Activated CD8-positive, alpha-beta T cell treated with anti-CD3 and anti-CD28 coated beads for 36 hours (primary cell): ENCODE measurements around the gene CPA1. TPM values are rescaled to one million over a fixed set of nuclear protein-coding genes. Genes with fewer than 3 reads are reported as not detected.

Source experiments
- ATAC-seq: fragments of 200-7000 bp; cut with Tn5 transposase; one replicate; pipeline ENCODE4 v1.10.0; 2021; ENCODE audit warnings: mild to moderate bottlenecking, moderate library complexity
- CTCF ChIA-PET: fragments of 350-600 bp; sonication (Branson Sonifier 250); formaldehyde crosslinking; loops from one replicate; lab custom pipeline; 2021; ENCODE audit warnings: antibody characterized with exemption; lab: Charles Lee
- POLR2A ChIA-PET: fragments of 350-600 bp; sonication (Branson Sonifier 250); formaldehyde crosslinking; loops from one replicate; lab custom pipeline; 2021; ENCODE audit warnings: antibody characterized with exemption; lab: Charles Lee
- DNase-seq: peaks from one replicate; pipeline ENCODE4 v3.0.0-alpha.2; 2020
- H3K27ac Mint-ChIP-seq: one replicate; pipeline ENCODE4 v1.8.0; 2021; ENCODE audit warnings: mild to moderate bottlenecking, mixed read lengths
- H3K27me3 Mint-ChIP-seq: one replicate; pipeline ENCODE4 v1.8.0; 2021; ENCODE audit warnings: mixed read lengths
- H3K36me3 Mint-ChIP-seq: one replicate; pipeline ENCODE4 v1.8.0; 2021; ENCODE audit warnings: low read depth, mixed read lengths
- H3K4me1 Mint-ChIP-seq: one replicate; pipeline ENCODE4 v1.8.0; 2021; ENCODE audit warnings: low read depth, mixed read lengths
- H3K4me3 Mint-ChIP-seq: one replicate; pipeline ENCODE4 v1.8.0; 2021; ENCODE audit warnings: mild to moderate bottlenecking, moderate library complexity, mixed read lengths
- H3K9me3 Mint-ChIP-seq: one replicate; pipeline ENCODE4 v1.8.0; 2021; ENCODE audit warnings: mixed read lengths
- intact Hi-C: fragments of 100-400 bp; cut with micrococcal nuclease; formaldehyde crosslinking; loops from one replicate; pipeline ENCODE4 v1.10.0; 2022
- total RNA-seq, 2 experiments: library from RNA; stranded (reverse); gene quantifications; one replicate each; pipeline ENCODE4 v1.2.3, GENCODE V29; 2021
- TF ChIP-seq, protein P1 (sequence below): fragments of 200-600 bp; IDR thresholded peaks from one replicate; pipeline ENCODE4 v1.8.0; 2022; ENCODE audit warnings: antibody characterized with exemption, mild to moderate bottlenecking

The CPA1 gene
- total RNA-seq, 2 experiments from 2014 or later: not detected

GRCh38 chr7:130397758-130398073, 17.4 kb downstream of the CPA1 start:
- H3K36me3 Mint-ChIP-seq: peaks cover 31% of the 10 kb centered on the region
- no peak overlapping the region for H3K27ac Mint-ChIP-seq
- peaks cover 26% of the 10 kb centered on the region for H3K4me1 Mint-ChIP-seq
- no peaks in the 10 kb centered on the region for H3K9me3 Mint-ChIP-seq
- no peak overlapping the region for H3K4me3 Mint-ChIP-seq
- no peaks in the 10 kb centered on the region for H3K27me3 Mint-ChIP-seq
- ChIA-PET CTCF (interaction anchor here (1.2 kb wide), 1 partner anchor 14 kb away, joined by 3 read pairs; no protein-coding TSS in a partner anchor), POLR2A (interaction anchor here (0.9 kb wide), 1 partner anchor 49 kb away, joined by 3 read pairs; no protein-coding TSS in a partner anchor)
- no peak for ATAC-seq
- no peak for DNase-seq
- TF ChIP-seq, protein P1, sequence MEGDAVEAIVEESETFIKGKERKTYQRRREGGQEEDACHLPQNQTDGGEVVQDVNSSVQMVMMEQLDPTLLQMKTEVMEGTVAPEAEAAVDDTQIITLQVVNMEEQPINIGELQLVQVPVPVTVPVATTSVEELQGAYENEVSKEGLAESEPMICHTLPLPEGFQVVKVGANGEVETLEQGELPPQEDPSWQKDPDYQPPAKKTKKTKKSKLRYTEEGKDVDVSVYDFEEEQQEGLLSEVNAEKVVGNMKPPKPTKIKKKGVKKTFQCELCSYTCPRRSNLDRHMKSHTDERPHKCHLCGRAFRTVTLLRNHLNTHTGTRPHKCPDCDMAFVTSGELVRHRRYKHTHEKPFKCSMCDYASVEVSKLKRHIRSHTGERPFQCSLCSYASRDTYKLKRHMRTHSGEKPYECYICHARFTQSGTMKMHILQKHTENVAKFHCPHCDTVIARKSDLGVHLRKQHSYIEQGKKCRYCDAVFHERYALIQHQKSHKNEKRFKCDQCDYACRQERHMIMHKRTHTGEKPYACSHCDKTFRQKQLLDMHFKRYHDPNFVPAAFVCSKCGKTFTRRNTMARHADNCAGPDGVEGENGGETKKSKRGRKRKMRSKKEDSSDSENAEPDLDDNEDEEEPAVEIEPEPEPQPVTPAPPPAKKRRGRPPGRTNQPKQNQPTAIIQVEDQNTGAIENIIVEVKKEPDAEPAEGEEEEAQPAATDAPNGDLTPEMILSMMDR: no peak
- intact Hi-C loops: no loop called here

- ChIA-PET POLR2A (no interaction called here), CTCF (interaction anchor here (0.5 to 1.2 kb wide), 2 partner anchors 13 to 240 kb away, joined by 3 to 4 read pairs; no protein-coding TSS in a partner anchor)
- Mint-ChIP-seq H3K4me3 (no peak overlapping the region), H3K9me3 (no peaks in the 10 kb centered on the region), H3K36me3 (peaks cover 36% of the 10 kb centered on the region), H3K27ac (no peak overlapping the region), H3K4me1 (peaks cover 19% of the 10 kb centered on the region), H3K27me3 (no peaks in the 10 kb centered on the region)
- intact Hi-C loops: no loop called here
- ATAC-seq: no peak
- TF ChIP-seq, protein P1: no peak
- no peak for DNase-seq
These were observed 18.3 kb downstream of the CPA1 start for GRCh38 chr7:130398526-130399090.

- no peak for DNase-seq
- Mint-ChIP-seq H3K4me1 (peaks cover 7% of the 10 kb centered on the region), H3K36me3 (peaks cover 38% of the 10 kb centered on the region), H3K27me3 (no peaks in the 10 kb centered on the region), H3K4me3 (no peak overlapping the region), H3K9me3 (no peaks in the 10 kb centered on the region), H3K27ac (no peak overlapping the region)
- no peak for ATAC-seq
- TF ChIP-seq, protein P1: no peak
- intact Hi-C loops: no loop called here
- ChIA-PET CTCF (interaction anchor here (0.9 kb wide), 1 partner anchor 14 kb away, joined by 3 read pairs; no protein-coding TSS in a partner anchor), POLR2A (no interaction called here)
These were observed 19.9 kb downstream of the CPA1 start for GRCh38 chr7:130400120-130400572.

DNA sequence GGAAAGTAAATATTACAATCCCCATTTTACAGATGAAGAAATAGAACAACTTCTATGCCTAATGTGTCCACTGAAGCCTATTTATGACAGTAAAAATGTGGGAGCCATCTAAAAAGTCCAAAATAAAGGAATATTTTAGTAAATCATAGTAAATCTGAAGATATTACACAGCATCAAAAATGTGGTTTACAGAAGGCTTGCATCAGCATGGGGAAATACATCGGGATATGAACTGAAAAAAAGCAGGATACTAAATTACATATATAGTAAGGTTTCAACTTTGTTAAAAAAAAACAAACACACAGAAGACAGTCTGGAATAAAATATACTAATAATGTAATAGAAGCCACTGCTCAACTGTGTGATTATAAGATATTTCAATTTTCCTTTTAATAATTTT, 20.8 kb downstream of the CPA1 start:
- ChIA-PET CTCF (interaction anchor here (0.8 kb wide), 1 partner anchor 11 kb away, joined by 3 read pairs; no protein-coding TSS in a partner anchor), POLR2A (no interaction called here)
- Mint-ChIP-seq H3K4me3 (no peak overlapping the region), H3K27me3 (no peaks in the 10 kb centered on the region), H3K36me3 (peaks cover 40% of the 10 kb centered on the region), H3K4me1 (peaks cover 2% of the 10 kb centered on the region), H3K9me3 (no peaks in the 10 kb centered on the region), H3K27ac (no peak overlapping the region)
- DNase-seq (no peak), ATAC-seq (no peak)
- intact Hi-C loops: no loop called here
- TF ChIP-seq, protein P1: no peak

DNA sequence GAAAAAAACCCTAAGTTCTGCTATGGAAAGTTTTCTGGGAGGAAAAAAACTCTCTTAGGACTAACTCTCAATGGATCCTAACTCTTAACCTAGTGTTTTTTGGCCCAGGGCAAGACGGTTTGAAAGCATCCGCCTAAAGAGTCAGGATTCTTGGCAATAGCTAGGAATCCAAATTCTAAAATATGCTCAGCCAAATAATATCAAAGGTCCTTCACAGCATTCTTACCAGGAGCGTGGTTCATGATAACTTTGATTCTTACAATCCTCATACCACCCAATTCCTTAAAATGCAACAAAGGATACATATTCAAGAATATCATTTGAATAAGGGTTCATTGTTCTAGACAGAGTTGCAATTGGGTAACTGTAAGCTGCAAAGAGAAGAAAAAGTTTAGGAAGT, 21.3 kb downstream of the CPA1 start:
- H3K27ac Mint-ChIP-seq: no peak overlapping the region

More for the DNA sequence above, 21.3 kb downstream of the CPA1 start:
- TF ChIP-seq, protein P1: no peak
- no peak overlapping the region for H3K4me3 Mint-ChIP-seq
- ATAC-seq: no peak
- H3K4me1 Mint-ChIP-seq: peaks cover 2% of the 10 kb centered on the region
- H3K36me3 Mint-ChIP-seq: peaks cover 39% of the 10 kb centered on the region
- POLR2A ChIA-PET: no interaction called here
- CTCF ChIA-PET: interaction anchor here (0.9 kb wide), 1 partner anchor 20 kb away, joined by 3 read pairs; no protein-coding TSS in a partner anchor
- intact Hi-C loops: no loop called here
- no peaks in the 10 kb centered on the region for H3K9me3 Mint-ChIP-seq
- no peak for DNase-seq
- H3K27me3 Mint-ChIP-seq: no peaks in the 10 kb centered on the region
